Measurements from ENCODE around the gene SLC44A2.

GRCh38 chr19:10644260-10645007 lies 19.1 kb downstream of the SLC44A2 start:
- TF ChIP-seq CTCF (conservative IDR thresholded peaks at IDR 0.05) (peak; percentile 95), EZH2 (IDR thresholded peaks at IDR 0.05; ENCODE audit: low read depth) (no peak)
